ENCODE data around the gene QSOX1.
"Not testable (repeated sequence)": the region's sequence is repeated elsewhere in the genome, so short reads cannot be mapped to it uniquely, and the experiment has no call there.

Gene QSOX1, protein sequence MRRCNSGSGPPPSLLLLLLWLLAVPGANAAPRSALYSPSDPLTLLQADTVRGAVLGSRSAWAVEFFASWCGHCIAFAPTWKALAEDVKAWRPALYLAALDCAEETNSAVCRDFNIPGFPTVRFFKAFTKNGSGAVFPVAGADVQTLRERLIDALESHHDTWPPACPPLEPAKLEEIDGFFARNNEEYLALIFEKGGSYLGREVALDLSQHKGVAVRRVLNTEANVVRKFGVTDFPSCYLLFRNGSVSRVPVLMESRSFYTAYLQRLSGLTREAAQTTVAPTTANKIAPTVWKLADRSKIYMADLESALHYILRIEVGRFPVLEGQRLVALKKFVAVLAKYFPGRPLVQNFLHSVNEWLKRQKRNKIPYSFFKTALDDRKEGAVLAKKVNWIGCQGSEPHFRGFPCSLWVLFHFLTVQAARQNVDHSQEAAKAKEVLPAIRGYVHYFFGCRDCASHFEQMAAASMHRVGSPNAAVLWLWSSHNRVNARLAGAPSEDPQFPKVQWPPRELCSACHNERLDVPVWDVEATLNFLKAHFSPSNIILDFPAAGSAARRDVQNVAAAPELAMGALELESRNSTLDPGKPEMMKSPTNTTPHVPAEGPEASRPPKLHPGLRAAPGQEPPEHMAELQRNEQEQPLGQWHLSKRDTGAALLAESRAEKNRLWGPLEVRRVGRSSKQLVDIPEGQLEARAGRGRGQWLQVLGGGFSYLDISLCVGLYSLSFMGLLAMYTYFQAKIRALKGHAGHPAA

DNA sequence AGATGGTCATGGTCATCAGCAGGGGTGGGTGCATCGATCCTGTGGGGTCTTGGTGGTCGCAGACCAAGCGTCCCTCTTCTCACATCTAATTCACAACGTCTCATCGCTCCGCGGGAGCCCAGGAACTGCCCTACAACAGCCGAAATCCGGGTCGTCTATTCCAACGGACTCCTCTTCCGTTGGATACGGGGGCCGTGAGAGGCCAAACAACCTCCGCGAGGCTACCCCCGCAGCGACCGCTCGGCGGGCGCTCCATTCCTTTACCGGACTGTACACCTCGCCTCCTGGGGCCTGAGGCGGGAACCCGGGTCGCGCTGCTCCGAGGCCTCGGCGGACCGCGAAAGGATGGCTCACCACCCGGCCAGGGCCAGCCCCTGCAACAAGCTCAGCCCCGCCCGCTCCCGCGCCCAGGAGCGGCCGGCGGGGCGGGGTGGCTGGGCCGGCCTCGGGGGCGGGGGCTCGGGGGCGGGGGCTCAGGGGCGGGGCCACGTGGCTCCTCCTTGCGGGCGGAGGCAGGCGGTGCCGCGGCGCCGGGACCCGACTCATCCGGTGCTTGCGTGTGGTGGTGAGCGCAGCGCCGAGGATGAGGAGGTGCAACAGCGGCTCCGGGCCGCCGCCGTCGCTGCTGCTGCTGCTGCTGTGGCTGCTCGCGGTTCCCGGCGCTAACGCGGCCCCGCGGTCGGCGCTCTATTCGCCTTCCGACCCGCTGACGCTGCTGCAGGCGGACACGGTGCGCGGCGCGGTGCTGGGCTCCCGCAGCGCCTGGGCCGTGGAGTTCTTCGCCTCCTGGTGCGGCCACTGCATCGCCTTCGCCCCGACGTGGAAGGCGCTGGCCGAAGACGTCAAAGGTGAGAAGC is at the start of gene QSOX1:
Gene QSOX1 (plus strand): TSS at position 545 of the 857 bp plus-strand sequence. CDS start 39 bp downstream, at position 584.
- Mint-ChIP-seq H3K9me3 (no peaks in the 10 kb centered on the region), H3K27ac (peak within 1 kb of the TSS; percentile 90), H3K4me3 (peak within 1 kb of the TSS; percentile 91), H3K4me1 (ENCODE audit: low read depth) (peaks cover 30% of the 10 kb centered on the region), H3K36me3 (ENCODE audit: low read depth) (no peaks in the 10 kb centered on the region), H3K27me3 (ENCODE audit: low read depth) (no peaks in the 10 kb centered on the region)
- peak; percentile 86 for DNase-seq (ENCODE audit: low spot score)

DNA sequence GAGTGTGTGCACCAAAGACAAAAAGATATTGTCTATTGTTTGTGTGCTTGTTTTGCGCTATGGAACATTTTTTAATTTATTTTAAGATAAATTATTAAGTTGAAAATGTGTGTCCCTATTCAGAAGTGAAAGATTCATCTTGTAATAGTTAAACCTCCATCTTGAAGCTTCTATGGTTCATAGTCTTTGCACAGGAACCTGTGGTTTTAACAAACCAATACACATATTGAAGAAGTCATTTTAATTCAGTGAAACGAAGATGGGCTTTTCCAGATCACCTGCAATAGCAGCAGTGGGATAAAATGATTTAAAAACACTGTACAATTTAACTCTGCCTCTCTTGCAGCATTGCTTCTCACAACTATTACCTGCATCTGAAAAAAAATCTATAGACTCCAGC is 42.6 kb upstream of the QSOX1 start:
- H3K9me3 Mint-ChIP-seq, result no peaks in the 10 kb centered on the region
- H3K36me3 Mint-ChIP-seq (ENCODE audit: low read depth), result peaks cover 31% of the 10 kb centered on the region

DNA sequence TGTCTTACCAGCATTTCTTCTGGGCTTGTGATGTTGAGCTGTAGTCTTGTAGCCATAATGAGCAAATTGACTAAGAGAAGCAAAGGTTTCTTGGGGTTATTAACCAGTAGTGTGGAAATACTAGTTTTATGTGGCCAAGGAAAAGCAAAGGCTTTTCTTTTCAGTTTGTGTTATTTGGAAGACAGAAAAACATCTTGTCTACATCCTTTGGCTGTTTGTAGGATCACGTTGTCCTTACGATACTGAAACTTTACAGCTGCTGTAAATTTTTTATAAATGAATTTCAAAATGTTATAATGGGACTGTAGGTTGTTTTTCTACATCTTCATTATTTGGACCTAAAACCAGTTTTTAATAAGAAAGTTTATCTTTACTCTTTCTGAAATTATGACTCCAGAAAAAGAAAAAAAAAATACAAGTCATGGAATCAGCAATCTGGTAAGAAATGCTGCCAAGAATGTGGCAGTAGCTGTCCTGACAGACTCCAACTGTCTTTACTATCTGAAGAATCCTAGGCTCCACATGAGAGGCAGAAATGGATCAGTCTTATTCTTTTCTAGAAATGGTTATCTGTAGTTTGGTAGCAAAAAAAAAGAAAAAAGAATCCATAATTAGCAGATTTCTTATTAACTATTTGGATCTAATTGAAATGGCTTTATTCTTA is 41.6 kb upstream of the QSOX1 start:
- no peak for DNase-seq (ENCODE audit: low spot score)
- Mint-ChIP-seq H3K27ac (no peak overlapping the region), H3K27me3 (ENCODE audit: low read depth) (no peaks in the 10 kb centered on the region), H3K9me3 (no peaks in the 10 kb centered on the region), H3K4me1 (ENCODE audit: low read depth) (peaks cover 3% of the 10 kb centered on the region), H3K36me3 (ENCODE audit: low read depth) (peaks cover 30% of the 10 kb centered on the region), H3K4me3 (no peak overlapping the region)

More for the DNA sequence above, 42.6 kb upstream of the QSOX1 start:
- no peaks in the 10 kb centered on the region for H3K27me3 Mint-ChIP-seq (ENCODE audit: low read depth)
- H3K27ac Mint-ChIP-seq, result no peak overlapping the region
- peaks cover 3% of the 10 kb centered on the region for H3K4me1 Mint-ChIP-seq (ENCODE audit: low read depth)
- H3K4me3 Mint-ChIP-seq, result no peak overlapping the region
- no peak for DNase-seq (ENCODE audit: low spot score)

DNA sequence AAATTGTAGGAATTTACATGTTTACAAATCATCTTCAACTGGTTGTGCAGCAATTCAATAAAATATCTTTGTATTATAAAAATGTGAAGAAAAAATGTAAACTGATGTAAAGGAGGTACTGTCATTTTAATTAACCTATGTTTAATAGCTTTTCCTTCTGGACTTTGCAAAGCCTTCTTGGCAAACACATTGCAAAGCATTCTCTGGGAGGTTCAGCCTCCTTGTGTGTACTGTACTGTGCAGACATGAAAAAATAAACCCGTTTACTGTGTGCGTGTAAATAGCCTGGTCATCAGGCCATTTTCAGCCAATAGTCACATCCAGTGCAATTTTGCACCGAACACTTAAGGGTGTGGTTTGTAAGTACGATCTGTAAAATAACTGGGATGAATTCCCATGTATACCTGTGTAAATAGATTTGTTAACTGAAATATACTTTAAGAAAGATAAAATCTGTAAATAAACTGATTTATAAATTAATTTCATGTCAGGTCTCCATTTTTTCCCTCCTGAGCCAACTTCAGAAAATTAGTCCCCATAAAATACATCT is 40.2 kb upstream of the QSOX1 start:
- DNase-seq (ENCODE audit: low spot score), result no peak
- H3K27ac Mint-ChIP-seq, result no peak overlapping the region
- no peaks in the 10 kb centered on the region for H3K9me3 Mint-ChIP-seq
- peaks cover 30% of the 10 kb centered on the region for H3K36me3 Mint-ChIP-seq (ENCODE audit: low read depth)
- no peaks in the 10 kb centered on the region for H3K27me3 Mint-ChIP-seq (ENCODE audit: low read depth)
- H3K4me1 Mint-ChIP-seq (ENCODE audit: low read depth), result peaks cover 3% of the 10 kb centered on the region
- H3K4me3 Mint-ChIP-seq, result no peak overlapping the region

DNA sequence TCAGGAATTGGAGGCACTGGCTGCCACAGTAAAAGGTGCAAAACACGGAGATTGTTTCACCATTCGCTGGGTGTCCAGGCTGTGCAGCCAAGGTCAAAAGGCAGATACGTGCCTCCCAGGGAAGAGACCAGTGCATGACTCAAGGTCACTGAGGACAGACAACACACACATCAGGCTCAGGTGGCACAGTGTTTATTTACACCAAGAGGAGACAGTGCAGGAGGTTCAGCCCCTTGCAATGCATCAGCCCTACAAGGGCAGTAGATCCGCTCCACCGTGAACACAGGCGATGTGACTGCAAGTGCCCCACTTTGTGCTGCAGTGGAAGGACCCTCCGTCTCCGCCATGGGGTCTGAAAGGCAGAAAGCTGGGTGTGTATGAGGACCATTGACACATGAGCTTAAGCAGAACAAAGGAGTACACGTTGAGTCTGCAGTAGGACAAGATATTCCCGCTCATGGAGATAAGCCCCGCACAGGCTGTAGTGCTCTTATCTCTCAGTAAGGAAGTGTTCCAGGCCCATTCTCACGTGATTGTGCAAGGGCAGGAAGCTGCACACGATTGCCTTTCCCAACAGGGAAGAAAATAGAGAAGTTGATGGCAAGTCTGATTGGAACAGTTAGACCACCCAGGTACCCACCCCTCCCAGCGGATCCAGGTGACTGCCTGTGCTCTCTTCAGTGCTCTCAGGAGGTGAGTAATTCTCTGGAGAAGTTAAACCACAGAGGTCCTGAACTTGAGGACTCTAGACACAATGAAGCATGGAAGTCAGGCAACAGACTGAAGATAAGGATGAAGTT is 37.5 kb upstream of the QSOX1 start:
- Mint-ChIP-seq H3K4me1 (ENCODE audit: low read depth) (no peaks in the 10 kb centered on the region), H3K4me3 (no peak overlapping the region), H3K27me3 (ENCODE audit: low read depth) (no peaks in the 10 kb centered on the region), H3K36me3 (ENCODE audit: low read depth) (peaks cover 16% of the 10 kb centered on the region), H3K27ac (no peak overlapping the region), H3K9me3 (no peaks in the 10 kb centered on the region)
- no peak for DNase-seq (ENCODE audit: low spot score)

DNA sequence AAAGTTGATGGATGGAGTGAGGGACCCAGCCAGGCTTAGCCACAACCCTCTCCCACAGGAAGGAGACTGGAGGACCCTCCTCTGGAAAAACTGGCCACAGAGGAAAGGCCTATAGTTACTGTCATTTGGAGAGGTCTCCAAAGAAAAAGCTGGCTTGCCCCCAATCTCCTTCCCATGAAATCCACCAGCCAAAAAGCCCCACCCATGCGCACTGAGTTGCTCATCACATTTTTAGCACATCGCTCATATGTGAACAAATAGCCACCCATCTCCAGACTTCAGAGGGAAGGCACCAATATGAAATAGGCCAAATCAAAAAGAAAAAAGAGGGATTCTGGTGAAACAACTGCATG is 36.9 kb upstream of the QSOX1 start:
- H3K9me3 Mint-ChIP-seq, result no peaks in the 10 kb centered on the region
- no peak overlapping the region for H3K4me3 Mint-ChIP-seq
- H3K4me1 Mint-ChIP-seq (ENCODE audit: low read depth), result no peaks in the 10 kb centered on the region
- H3K27me3 Mint-ChIP-seq (ENCODE audit: low read depth), result no peaks in the 10 kb centered on the region
- DNase-seq (ENCODE audit: low spot score), result no peak
- H3K27ac Mint-ChIP-seq, result no peak overlapping the region
- peaks cover 11% of the 10 kb centered on the region for H3K36me3 Mint-ChIP-seq (ENCODE audit: low read depth)

DNA sequence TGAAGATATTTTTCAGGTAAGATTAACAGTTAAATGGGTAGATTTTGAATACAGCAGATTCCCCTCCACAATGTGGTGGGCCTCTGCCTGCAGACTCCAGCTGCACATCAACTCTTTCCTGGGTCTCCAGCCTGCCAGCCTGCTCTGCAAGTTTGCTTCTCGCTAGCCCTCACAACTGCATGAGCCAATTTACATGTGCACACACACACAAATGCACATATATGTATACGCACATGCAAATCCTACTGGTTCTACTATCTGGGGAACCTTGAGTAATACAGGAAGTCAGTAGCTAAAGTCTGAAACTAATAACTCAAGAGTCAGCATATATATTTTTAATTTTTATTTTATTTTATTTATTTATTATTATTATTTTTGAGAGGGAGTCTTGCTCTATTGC is 34.8 kb upstream of the QSOX1 start:
- no peak overlapping the region for H3K4me3 Mint-ChIP-seq
- no peaks in the 10 kb centered on the region for H3K9me3 Mint-ChIP-seq
- no peak overlapping the region for H3K27ac Mint-ChIP-seq
- no peaks in the 10 kb centered on the region for H3K4me1 Mint-ChIP-seq (ENCODE audit: low read depth)
- no peaks in the 10 kb centered on the region for H3K27me3 Mint-ChIP-seq (ENCODE audit: low read depth)
- no peak for DNase-seq (ENCODE audit: low spot score)
- peaks cover 7% of the 10 kb centered on the region for H3K36me3 Mint-ChIP-seq (ENCODE audit: low read depth)

DNA sequence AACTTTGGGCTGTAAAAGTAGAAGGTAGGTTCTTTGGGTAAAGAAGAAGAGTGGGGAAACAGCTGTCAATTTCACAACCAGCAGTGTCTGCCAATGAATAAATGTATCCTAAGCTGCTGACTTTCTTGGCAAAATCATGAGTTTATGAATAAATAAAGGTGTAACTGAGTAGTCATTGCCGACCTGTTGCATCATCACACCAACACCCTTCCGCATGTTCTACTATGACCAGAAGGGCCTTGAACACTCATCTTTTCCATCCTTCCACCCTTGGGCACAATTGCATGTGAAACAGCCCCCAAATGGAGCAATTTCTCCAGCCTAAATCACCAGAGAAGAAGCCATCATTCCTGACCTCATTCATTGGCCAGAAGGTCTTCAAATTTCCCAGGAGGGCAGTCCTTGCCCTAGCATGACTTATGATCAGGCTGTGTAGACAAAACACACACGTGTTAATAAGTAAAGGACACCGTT is 31.2 kb upstream of the QSOX1 start:
- H3K27ac Mint-ChIP-seq, result no peak overlapping the region
- no peaks in the 10 kb centered on the region for H3K36me3 Mint-ChIP-seq (ENCODE audit: low read depth)
- no peaks in the 10 kb centered on the region for H3K27me3 Mint-ChIP-seq (ENCODE audit: low read depth)
- no peak for DNase-seq (ENCODE audit: low spot score)
- no peak overlapping the region for H3K4me3 Mint-ChIP-seq
- no peaks in the 10 kb centered on the region for H3K9me3 Mint-ChIP-seq
- H3K4me1 Mint-ChIP-seq (ENCODE audit: low read depth), result no peaks in the 10 kb centered on the region

DNA sequence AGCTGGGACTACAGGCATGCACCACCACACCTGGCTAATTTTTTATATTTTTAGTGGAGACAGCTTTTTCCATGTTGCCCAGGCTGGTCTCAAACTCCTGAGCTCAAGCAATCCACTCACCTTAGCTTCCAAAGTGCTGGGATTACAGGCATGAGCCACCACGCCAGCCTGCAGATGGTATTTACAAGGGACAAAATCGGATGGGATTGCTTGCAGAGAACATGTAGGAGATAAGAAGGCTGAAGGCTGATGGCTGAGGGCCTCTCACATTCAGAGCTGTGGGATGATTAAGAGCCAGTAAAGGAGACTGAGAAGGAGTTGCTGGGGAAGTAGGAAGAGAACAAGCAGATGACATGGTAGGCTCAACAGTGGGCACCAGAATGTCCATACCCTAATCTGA is 24.0 kb upstream of the QSOX1 start:
- H3K4me3 Mint-ChIP-seq, result no peak overlapping the region
- no peak overlapping the region for H3K27ac Mint-ChIP-seq
- no peaks in the 10 kb centered on the region for H3K4me1 Mint-ChIP-seq (ENCODE audit: low read depth)
- DNase-seq (ENCODE audit: low spot score), result no peak
- peaks cover 4% of the 10 kb centered on the region for H3K27me3 Mint-ChIP-seq (ENCODE audit: low read depth)
- no peaks in the 10 kb centered on the region for H3K9me3 Mint-ChIP-seq
- H3K36me3 Mint-ChIP-seq (ENCODE audit: low read depth), result peaks cover 1% of the 10 kb centered on the region

DNA sequence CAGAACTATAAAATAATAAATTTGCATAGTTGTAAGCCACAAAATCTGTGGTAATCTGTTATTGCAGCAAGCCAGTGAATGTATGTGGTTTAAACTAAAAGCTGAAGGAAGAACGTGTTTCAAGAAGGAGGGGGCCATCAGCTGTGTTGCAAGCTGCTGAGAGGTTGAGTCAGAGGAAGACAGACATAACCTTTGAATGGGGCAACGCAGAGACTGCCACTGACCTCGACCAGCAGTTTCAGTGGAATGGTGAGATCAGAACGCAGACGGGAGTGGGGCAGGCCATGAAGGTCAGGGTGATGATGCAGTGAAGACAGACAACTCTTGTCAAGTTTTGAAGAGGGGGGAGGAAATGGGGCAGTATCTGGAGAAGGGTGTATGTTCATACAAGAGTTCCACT is 23.2 kb upstream of the QSOX1 start:
- DNase-seq (ENCODE audit: low spot score), result peak; percentile 59
- Mint-ChIP-seq H3K27ac (no peak overlapping the region), H3K36me3 (ENCODE audit: low read depth) (peaks cover 1% of the 10 kb centered on the region), H3K4me1 (ENCODE audit: low read depth) (no peaks in the 10 kb centered on the region), H3K9me3 (no peaks in the 10 kb centered on the region), H3K27me3 (ENCODE audit: low read depth) (peaks cover 10% of the 10 kb centered on the region), H3K4me3 (no peak overlapping the region)

DNA sequence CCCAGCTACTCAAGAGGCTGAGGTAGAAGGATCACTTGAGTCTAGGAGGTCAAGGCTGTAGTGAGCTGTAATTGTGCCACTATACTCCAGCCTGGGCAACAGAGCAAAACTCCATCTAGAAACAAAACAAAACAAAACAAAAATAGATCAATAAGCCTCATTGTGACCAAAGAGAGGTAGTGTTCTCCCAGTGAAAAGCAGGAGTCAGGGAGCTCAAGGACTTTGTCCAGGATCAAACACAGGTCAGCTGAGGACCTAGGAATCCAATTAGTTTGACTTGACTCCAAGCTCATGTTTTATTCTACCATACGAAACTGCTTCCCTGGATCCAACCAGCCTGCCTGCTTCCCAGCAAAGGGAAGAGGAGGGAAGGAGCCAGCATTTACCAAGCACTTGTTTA is 21.5 kb upstream of the QSOX1 start:
- H3K9me3 Mint-ChIP-seq, result no peaks in the 10 kb centered on the region
- peaks cover 1% of the 10 kb centered on the region for H3K36me3 Mint-ChIP-seq (ENCODE audit: low read depth)
- peaks cover 19% of the 10 kb centered on the region for H3K27me3 Mint-ChIP-seq (ENCODE audit: low read depth)
- no peaks in the 10 kb centered on the region for H3K4me1 Mint-ChIP-seq (ENCODE audit: low read depth)
- H3K4me3 Mint-ChIP-seq, result no peak overlapping the region
- DNase-seq (ENCODE audit: low spot score), result no peak
- no peak overlapping the region for H3K27ac Mint-ChIP-seq

DNA sequence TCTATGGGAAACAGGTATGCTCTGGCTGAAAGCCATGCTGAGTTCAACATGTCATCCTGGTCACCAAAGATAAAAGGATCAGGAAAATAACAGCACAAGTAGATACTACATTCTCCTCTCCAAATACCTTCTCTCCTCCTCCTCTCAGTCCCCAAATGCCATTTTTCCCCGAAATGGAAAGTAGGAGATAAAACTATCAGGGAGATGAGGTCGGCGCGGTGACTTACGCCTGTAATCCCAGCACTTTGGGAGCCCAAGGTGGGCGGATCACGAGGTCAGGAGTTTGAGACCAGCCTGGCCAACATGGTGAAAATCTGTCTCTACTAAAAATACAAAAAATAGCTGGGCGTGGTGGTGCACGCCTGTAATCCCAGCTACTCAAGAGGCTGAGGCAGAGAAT is 21.0 kb upstream of the QSOX1 start:
- not testable (repeated sequence) for H3K4me1 Mint-ChIP-seq (ENCODE audit: low read depth); H3K36me3 Mint-ChIP-seq (ENCODE audit: low read depth); H3K27ac Mint-ChIP-seq; H3K4me3 Mint-ChIP-seq; H3K9me3 Mint-ChIP-seq; DNase-seq (ENCODE audit: low spot score)
- H3K27me3 Mint-ChIP-seq (ENCODE audit: low read depth), result peaks cover 23% of the 10 kb centered on the region

DNA sequence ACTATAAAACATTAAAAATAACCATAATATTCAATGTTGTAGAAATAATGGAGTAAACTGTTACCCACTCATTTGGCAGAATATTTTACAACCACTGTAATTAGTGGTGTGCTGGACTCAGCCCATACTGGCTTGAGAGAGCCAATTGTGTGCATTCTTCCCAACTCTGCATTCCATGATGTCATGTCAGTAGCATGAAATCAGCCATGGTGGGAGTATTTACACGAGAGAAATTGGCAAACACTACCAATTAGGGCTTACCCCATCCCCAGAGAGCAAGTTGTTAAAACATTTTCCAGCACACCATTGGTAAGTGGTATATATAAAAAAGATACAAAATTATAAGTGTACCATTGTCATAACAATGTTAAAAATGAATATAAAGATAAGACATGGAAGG is 19.1 kb upstream of the QSOX1 start:
- Mint-ChIP-seq H3K36me3 (ENCODE audit: low read depth) (no peaks in the 10 kb centered on the region), H3K4me3 (no peak overlapping the region), H3K9me3 (no peaks in the 10 kb centered on the region), H3K4me1 (ENCODE audit: low read depth) (no peaks in the 10 kb centered on the region), H3K27me3 (ENCODE audit: low read depth) (peaks cover 23% of the 10 kb centered on the region), H3K27ac (no peak overlapping the region)
- no peak for DNase-seq (ENCODE audit: low spot score)

Measured in T-helper 2 cell treated with Interferon-gamma antibody and Interleukin-4, amounts not matched to agents 5 μg/mL and 100 μg/mL, for 36 hours (primary cell).